ENCODE results near the gene SRP54. TPM values are rescaled to one million over a fixed set of nuclear protein-coding genes. Genes with fewer than 3 reads are reported as not detected.

The SRP54 gene
- total RNA-seq, 1 donor from 2014 or later = 43.5 TPM

GRCh38 chr14:34999500-34999899, 16.7 kb downstream of the SRP54 start:
- peaks cover 10% of the 10 kb centered on the region for H3K4me1 Mint-ChIP-seq (ENCODE audit: low read depth, unreplicated experiment)
- H3K36me3 Mint-ChIP-seq (ENCODE audit: unreplicated experiment) = no peaks in the 10 kb centered on the region
- no peak for TF ChIP-seq CTCF (IDR thresholded peaks at IDR 0.05; ENCODE audit: partially characterized antibody, unreplicated experiment)
- no peak overlapping the region for H3K4me3 Mint-ChIP-seq (ENCODE audit: unreplicated experiment)
- no peak overlapping the region for H3K27ac Mint-ChIP-seq (ENCODE audit: unreplicated experiment)
- H3K9me3 Mint-ChIP-seq (ENCODE audit: unreplicated experiment) = no peaks in the 10 kb centered on the region
- no peaks in the 10 kb centered on the region for H3K27me3 Mint-ChIP-seq (ENCODE audit: unreplicated experiment)
- no peak for DNase-seq

- Mint-ChIP-seq H3K27ac (ENCODE audit: unreplicated experiment) (no peak overlapping the region), H3K9me3 (ENCODE audit: unreplicated experiment) (peaks cover 1% of the 10 kb centered on the region), H3K4me3 (ENCODE audit: unreplicated experiment) (no peak overlapping the region), H3K4me1 (ENCODE audit: low read depth, unreplicated experiment) (peaks cover 7% of the 10 kb centered on the region), H3K36me3 (ENCODE audit: unreplicated experiment) (no peaks in the 10 kb centered on the region), H3K27me3 (ENCODE audit: unreplicated experiment) (no peaks in the 10 kb centered on the region)
- DNase-seq = no peak
- TF ChIP-seq CTCF (IDR thresholded peaks at IDR 0.05; ENCODE audit: partially characterized antibody, unreplicated experiment) = no peak
Measured at GRCh38 chr14:35001621-35002020, 18.8 kb downstream of the SRP54 start.

- DNase-seq = no peak
- Mint-ChIP-seq H3K27ac (ENCODE audit: unreplicated experiment) (no peak overlapping the region), H3K27me3 (ENCODE audit: unreplicated experiment) (no peaks in the 10 kb centered on the region), H3K9me3 (ENCODE audit: unreplicated experiment) (peaks cover 1% of the 10 kb centered on the region), H3K4me1 (ENCODE audit: low read depth, unreplicated experiment) (no peaks in the 10 kb centered on the region), H3K4me3 (ENCODE audit: unreplicated experiment) (no peak overlapping the region), H3K36me3 (ENCODE audit: unreplicated experiment) (no peaks in the 10 kb centered on the region)
- no peak for TF ChIP-seq CTCF (IDR thresholded peaks at IDR 0.05; ENCODE audit: partially characterized antibody, unreplicated experiment)
Measured at GRCh38 chr14:35004839-35005238, 22.0 kb downstream of the SRP54 start.

- no peaks in the 10 kb centered on the region for H3K36me3 Mint-ChIP-seq (ENCODE audit: unreplicated experiment)
- H3K4me3 Mint-ChIP-seq (ENCODE audit: unreplicated experiment) = no peak overlapping the region
Measured at GRCh38 chr14:35016568-35016967, 33.8 kb downstream of the SRP54 start.

GRCh38 chr14:35020713-35021112, 37.9 kb downstream of the SRP54 start:
- H3K9me3 Mint-ChIP-seq (ENCODE audit: unreplicated experiment) = no peaks in the 10 kb centered on the region
- DNase-seq = no peak
- H3K4me1 Mint-ChIP-seq (ENCODE audit: low read depth, unreplicated experiment) = no peaks in the 10 kb centered on the region
- H3K27me3 Mint-ChIP-seq (ENCODE audit: unreplicated experiment) = no peaks in the 10 kb centered on the region
- TF ChIP-seq CTCF (IDR thresholded peaks at IDR 0.05; ENCODE audit: partially characterized antibody, unreplicated experiment) = no peak
- H3K27ac Mint-ChIP-seq (ENCODE audit: unreplicated experiment) = no peak overlapping the region
- no peak overlapping the region for H3K4me3 Mint-ChIP-seq (ENCODE audit: unreplicated experiment)
- no peaks in the 10 kb centered on the region for H3K36me3 Mint-ChIP-seq (ENCODE audit: unreplicated experiment)

More at GRCh38 chr14:35016568-35016967, 33.8 kb downstream of the SRP54 start:
- no peaks in the 10 kb centered on the region for H3K4me1 Mint-ChIP-seq (ENCODE audit: low read depth, unreplicated experiment)
- no peak for TF ChIP-seq CTCF (IDR thresholded peaks at IDR 0.05; ENCODE audit: partially characterized antibody, unreplicated experiment)
- H3K27me3 Mint-ChIP-seq (ENCODE audit: unreplicated experiment) = no peaks in the 10 kb centered on the region
- DNase-seq = no peak
- no peaks in the 10 kb centered on the region for H3K9me3 Mint-ChIP-seq (ENCODE audit: unreplicated experiment)
- H3K27ac Mint-ChIP-seq (ENCODE audit: unreplicated experiment) = no peak overlapping the region
